Sigmoid colon (tissue), 7 donors: ENCODE results near the gene NDUFA5. TPM values are rescaled to one million over a fixed set of nuclear protein-coding genes. Genes with fewer than 3 reads are reported as not detected.

Experiments used
- DNase-seq: peaks from one replicate; pipeline ENCODE4 v3.0.0-alpha.2; 2019
- H3K27ac ChIP-seq, 4 donors: fragments of 200-600 bp; sonication (generic); one replicate each; pipeline ENCODE4 v1.5.1; 2016 to 2019; ENCODE audit warnings: mild to moderate bottlenecking in 1 of 4
- H3K27me3 ChIP-seq, 3 donors: fragments of 200-600 bp; sonication (generic); one replicate each; pipeline ENCODE4 v1.5.1; 2019; ENCODE audit warnings: mild to moderate bottlenecking in 1 of 3
- H3K36me3 ChIP-seq, 4 donors: fragments of 200-600 bp; sonication (generic); one replicate each; pipeline ENCODE4 v1.5.1; 2016 to 2019
- H3K4me1 ChIP-seq, 4 donors: fragments of 200-600 bp; sonication (generic); one replicate each; pipeline ENCODE4 v1.5.1; 2017 to 2019
- H3K4me3 ChIP-seq, 4 donors: fragments of 200-600 bp; sonication (generic); one replicate each; pipeline ENCODE4 v1.5.1; 2017 to 2019; ENCODE audit warnings: mild to moderate bottlenecking in 2 of 4, moderate library complexity in 1 of 4
- H3K9me3 ChIP-seq, 4 donors: fragments of 200-600 bp in 3 of 4; sonication (generic) in 3 of 4; one replicate each; pipeline versions ENCODE4 v1.5.1 to v1.6.1; 2013 to 2019
- EP300 ChIP-seq, 4 donors: sonication (generic); formaldehyde crosslinking; IDR thresholded peaks; one replicate each; pipeline ENCODE4 v1.6.1; 2017; ENCODE audit warnings: antibody characterized with exemption in 4 of 4
- POLR2A ChIP-seq, 2 donors: fragments of 450-650 bp; IDR thresholded peaks; one replicate each; pipeline ENCODE4 v1.6.1; 2016; ENCODE audit warnings: antibody characterized with exemption in 2 of 2, mild to moderate bottlenecking in 2 of 2, moderate library complexity in 2 of 2
- POLR2AphosphoS5 ChIP-seq, 4 donors: sonication (generic); formaldehyde crosslinking; IDR thresholded peaks; one replicate each; pipeline ENCODE4 v1.6.1; 2017; ENCODE audit warnings: antibody characterized with exemption in 4 of 4
- WGBS, 2 donors: extraction: QIAGEN DNeasy Blood & Tissue Kit; methylation state at CpG; one replicate each; pipeline ENCODE4 v1.1.7; 2013; 5-methylcytosine and 5-hydroxymethylcytosine counted together
- intact Hi-C: fragments of 100-400 bp; cut with DNase I; formaldehyde crosslinking; loops from one replicate; pipeline ENCODE4 v1.15.1; 2023
- polyA plus RNA-seq, 3 donors: library from polyadenylated mRNA; stranded (reverse); fragments of 200-250 nt; gene quantifications; one replicate each; pipeline ENCODE4 v1.2.3, GENCODE V29; 2013
- total RNA-seq, 4 donors: library from RNA; depleted of rRNA; stranded (reverse); fragments of >200 nt; gene quantifications; one replicate each; pipeline ENCODE4 v1.1.0, GENCODE V29; 2016
- TF ChIP-seq, protein P1 (sequence below), 4 experiments: fragments of 450-650 bp in 3 of 4; fragments of 200-600 bp in 1 of 4; IDR thresholded peaks; one replicate each; pipeline ENCODE4 v1.5.1; 2016 to 2019; ENCODE audit warnings: antibody characterized with exemption in 4 of 4, mild to moderate bottlenecking in 3 of 4, moderate library complexity in 2 of 4
- donor health status: healthy with polysubstance abuse.
- donor health status: Bipolar disorder and iron deficiency.
- donor health status: healthy.

Gene NDUFA5
- total and polyA plus RNA-seq, 7 donors: 55.6 to 211 (median 97.4) TPM

DNA sequence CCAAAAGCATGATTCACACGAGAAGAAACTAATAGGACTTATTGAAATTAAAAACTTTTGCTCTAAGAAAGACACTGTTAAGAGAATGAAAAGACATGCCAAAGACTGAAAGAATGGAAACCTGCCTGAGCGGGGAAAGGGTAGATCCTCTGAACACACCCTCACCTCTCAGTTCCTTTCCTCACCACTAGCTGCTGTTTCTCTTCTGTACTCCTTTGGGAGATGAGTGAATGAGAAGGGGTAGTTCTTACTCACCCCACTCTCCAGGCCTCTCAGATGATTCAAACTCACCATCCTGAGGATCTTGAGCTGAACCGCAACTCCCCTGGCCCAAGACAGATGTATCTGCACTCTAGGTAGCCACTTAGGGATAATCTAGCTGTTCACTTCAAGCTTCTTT lies 65.1 kb downstream of the NDUFA5 start:
- H3K4me3 ChIP-seq: no peak overlapping the region
- WGBS, 2 donors: 63 to 83% methylated on average over 3 of the region's 3 CpGs
- no peak for DNase-seq
- no peak for TF ChIP-seq POLR2AphosphoS5 (IDR thresholded peaks at IDR 0.05)
- TF ChIP-seq EP300 (IDR thresholded peaks at IDR 0.05): no peak
- TF ChIP-seq, protein P1, sequence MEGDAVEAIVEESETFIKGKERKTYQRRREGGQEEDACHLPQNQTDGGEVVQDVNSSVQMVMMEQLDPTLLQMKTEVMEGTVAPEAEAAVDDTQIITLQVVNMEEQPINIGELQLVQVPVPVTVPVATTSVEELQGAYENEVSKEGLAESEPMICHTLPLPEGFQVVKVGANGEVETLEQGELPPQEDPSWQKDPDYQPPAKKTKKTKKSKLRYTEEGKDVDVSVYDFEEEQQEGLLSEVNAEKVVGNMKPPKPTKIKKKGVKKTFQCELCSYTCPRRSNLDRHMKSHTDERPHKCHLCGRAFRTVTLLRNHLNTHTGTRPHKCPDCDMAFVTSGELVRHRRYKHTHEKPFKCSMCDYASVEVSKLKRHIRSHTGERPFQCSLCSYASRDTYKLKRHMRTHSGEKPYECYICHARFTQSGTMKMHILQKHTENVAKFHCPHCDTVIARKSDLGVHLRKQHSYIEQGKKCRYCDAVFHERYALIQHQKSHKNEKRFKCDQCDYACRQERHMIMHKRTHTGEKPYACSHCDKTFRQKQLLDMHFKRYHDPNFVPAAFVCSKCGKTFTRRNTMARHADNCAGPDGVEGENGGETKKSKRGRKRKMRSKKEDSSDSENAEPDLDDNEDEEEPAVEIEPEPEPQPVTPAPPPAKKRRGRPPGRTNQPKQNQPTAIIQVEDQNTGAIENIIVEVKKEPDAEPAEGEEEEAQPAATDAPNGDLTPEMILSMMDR (IDR thresholded peaks at IDR 0.05): no peak
- no peak for TF ChIP-seq POLR2A (IDR thresholded peaks at IDR 0.05)
- intact Hi-C loops: loop anchor here (5.0 to 10.0 kb wide), 3 partner anchors 65 to 375 kb away; partner anchors contain the start of gene NDUFA5
- no peaks in the 10 kb centered on the region for H3K27me3 ChIP-seq
- no peak overlapping the region for H3K27ac ChIP-seq
- no peaks in the 10 kb centered on the region for H3K36me3 ChIP-seq
- H3K9me3 ChIP-seq: no peaks in the 10 kb centered on the region
- H3K4me1 ChIP-seq: no peaks in the 10 kb centered on the region

Other genes starting within 250 kb of the NDUFA5 start
- gene IQUB, start 23.2 kb downstream of the NDUFA5 start, total RNA-seq: under 1 TPM; 0.27 to 0.83 (median 0.69) TPM
- gene IQUB, start 23.2 kb downstream of the NDUFA5 start, polyA plus RNA-seq: under 1 TPM in 1 of 3 donors, not detected in 2; 0.10 TPM
- gene ASB15, start 44.0 kb upstream of the NDUFA5 start, total RNA-seq: not detected
- gene ASB15, start 44.0 kb upstream of the NDUFA5 start, polyA plus RNA-seq: not detected
- gene LMOD2, start 98.0 kb upstream of the NDUFA5 start, total RNA-seq: not detected
- under 1 TPM in 2 of 3 donors, not detected in 1; 0.03 to 0.46 TPM for gene LMOD2, start 98.0 kb upstream of the NDUFA5 start, polyA plus RNA-seq
- 10 to 100 TPM; 32.4 to 45.3 (median 39.0) TPM for gene WASL, start 191.2 kb upstream of the NDUFA5 start, total RNA-seq
- gene WASL, start 191.2 kb upstream of the NDUFA5 start, polyA plus RNA-seq: 10 to 100 TPM; 33.0 to 80.5 (median 71.5) TPM